ENCODE data around the gene NID1. TPM values are rescaled to one million over a fixed set of nuclear protein-coding genes. Genes with fewer than 3 reads are reported as not detected.

NID1 gene
- total RNA-seq, 1 donor from 2014 or later = 158 TPM

- DNase-seq = no peak
Observed at GRCh38 chr1:235958021-235958420, 106.9 kb downstream of the NID1 start.

- no peak for DNase-seq
Observed at GRCh38 chr1:235955777-235956176, 109.1 kb downstream of the NID1 start.

GRCh38 chr1:235954306-235955283 is 110.3 kb downstream of the NID1 start:
- DNase-seq = no peak

- DNase-seq = no peak
Observed at GRCh38 chr1:235953801-235954200, 111.1 kb downstream of the NID1 start.

GRCh38 chr1:235952950-235953615 is 111.8 kb downstream of the NID1 start:
- DNase-seq = peak; percentile 33

GRCh38 chr1:235951661-235952060 is 113.2 kb downstream of the NID1 start:
- no peak for DNase-seq

- DNase-seq = no peak
Observed at GRCh38 chr1:235950318-235950717, 114.6 kb downstream of the NID1 start.

- no peak for DNase-seq
Observed at GRCh38 chr1:235948774-235949427, 116.0 kb downstream of the NID1 start.

- no peak for DNase-seq
Observed at GRCh38 chr1:235947989-235948388, 116.9 kb downstream of the NID1 start.

GRCh38 chr1:235946571-235946981 is 118.3 kb downstream of the NID1 start:
- no peak for DNase-seq

- DNase-seq = no peak
Observed at GRCh38 chr1:235945775-235946570, 118.9 kb downstream of the NID1 start.

GRCh38 chr1:235943581-235944114 is 121.2 kb downstream of the NID1 start:
- DNase-seq = no peak

GRCh38 chr1:235942979-235943575 is 121.8 kb downstream of the NID1 start:
- no peak for DNase-seq

GRCh38 chr1:235942625-235942934 is 122.3 kb downstream of the NID1 start:
- no peak for DNase-seq

- DNase-seq = no peak
Observed at GRCh38 chr1:235941876-235942624, 122.8 kb downstream of the NID1 start.

- no peak for DNase-seq
Observed at GRCh38 chr1:235940285-235940684, 124.6 kb downstream of the NID1 start.

GRCh38 chr1:235939480-235939775 is 125.5 kb downstream of the NID1 start:
- DNase-seq = no peak

- DNase-seq = no peak
Observed at GRCh38 chr1:235938709-235939479, 126.0 kb downstream of the NID1 start.

- no peak for DNase-seq
Observed at GRCh38 chr1:235937123-235937522, 127.8 kb downstream of the NID1 start.

Data from tongue (tissue), 2 donors.